SK-N-SH (cell line): Measurements from ENCODE around the gene FRAS1.

Source experiments
- CTCF ChIP-seq: fragments of 200-600 bp; sonication (generic); IDR thresholded peaks from 2 replicates; pipeline ENCODE4 v1.6.1; 2017; ENCODE audit warnings: antibody characterized with exemption, mild to moderate bottlenecking, moderate library complexity
- EP300 ChIP-seq, 2 experiments: IDR thresholded peaks; 2 replicates each; pipeline versions ENCODE4 v1.4.0 to v1.6.1; 2012; ENCODE audit warnings: borderline replicate concordance in 1 of 2, low read depth in 1 of 2, low read length in 1 of 2
- GATA2 ChIP-seq: sonication (generic); formaldehyde crosslinking; IDR thresholded peaks from 2 replicates; pipeline ENCODE4 v1.5.0; 2020; ENCODE audit warnings: mild to moderate bottlenecking, missing genetic modification reagents
- MXI1 ChIP-seq: IDR thresholded peaks from 2 replicates; pipeline ENCODE4 v1.6.1; 2012; ENCODE audit warnings: mild to moderate bottlenecking, low read depth, low read length, improper control_type of control experiment

- TF ChIP-seq CTCF (no peak), MXI1 (no peak), GATA2 (CRISPR knock-in tag) (no peak), EP300 (IDR thresholded peaks at IDR 0.05; ENCODE audit: borderline replicate concordance in 1 of 2, low read depth in 1 of 2, low read length in 1 of 2) (no peak)
Observed at GRCh38 chr4:78377555-78377954, 320.4 kb downstream of the FRAS1 start.
